T-helper 1 cell treated with Interleukin-12 subunit alpha and Interleukin-12 subunit beta and Interleukin-4 antibody, amounts not matched to agents 30 μg/mL and 1 μg/mL, for 36 hours (primary cell): Measurements from ENCODE around the gene TNC.

Experiments used
- H3K27ac Mint-ChIP-seq: one replicate; pipeline ENCODE4 v1.8.0; 2021; ENCODE audit warnings: mild to moderate bottlenecking, mixed read lengths
- H3K27me3 Mint-ChIP-seq: one replicate; pipeline ENCODE4 v1.8.0; 2021; ENCODE audit warnings: low read depth, mixed read lengths
- H3K36me3 Mint-ChIP-seq: one replicate; pipeline ENCODE4 v1.8.0; 2021; ENCODE audit warnings: low read depth, mixed read lengths
- H3K4me1 Mint-ChIP-seq: one replicate; pipeline ENCODE4 v1.8.0; 2021; ENCODE audit warnings: low read depth, mixed read lengths
- H3K4me3 Mint-ChIP-seq: one replicate; pipeline ENCODE4 v1.8.0; 2021; ENCODE audit warnings: mild to moderate bottlenecking, moderate library complexity, mixed read lengths
- H3K9me3 Mint-ChIP-seq: one replicate; pipeline ENCODE4 v1.8.0; 2021; ENCODE audit warnings: mixed read lengths

TNC gene

DNA sequence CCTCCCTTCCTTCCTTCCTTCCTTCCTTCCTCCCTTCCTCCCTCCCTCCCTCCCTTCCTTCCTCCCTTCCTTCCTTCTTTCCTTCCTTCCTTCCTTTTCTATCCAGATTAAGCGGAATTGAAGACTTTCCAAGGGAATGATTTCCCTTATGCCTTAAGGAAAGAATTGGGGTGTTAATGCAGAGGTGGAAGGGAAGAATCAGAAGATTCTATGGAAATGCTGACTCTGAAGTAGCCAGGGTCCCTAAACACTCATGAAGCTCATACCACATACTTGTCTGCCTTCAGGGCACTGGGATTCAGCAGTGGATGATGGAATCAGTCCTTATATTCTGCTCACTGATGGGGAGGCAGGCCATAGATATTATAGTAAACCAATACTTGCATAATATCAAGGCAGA, 48.2 kb downstream of the TNC start:
- Mint-ChIP-seq H3K36me3 (no peaks in the 10 kb centered on the region), H3K27ac (no peak overlapping the region), H3K27me3 (peaks cover 21% of the 10 kb centered on the region), H3K9me3 (no peaks in the 10 kb centered on the region), H3K4me3 (no peak overlapping the region), H3K4me1 (no peaks in the 10 kb centered on the region)

DNA sequence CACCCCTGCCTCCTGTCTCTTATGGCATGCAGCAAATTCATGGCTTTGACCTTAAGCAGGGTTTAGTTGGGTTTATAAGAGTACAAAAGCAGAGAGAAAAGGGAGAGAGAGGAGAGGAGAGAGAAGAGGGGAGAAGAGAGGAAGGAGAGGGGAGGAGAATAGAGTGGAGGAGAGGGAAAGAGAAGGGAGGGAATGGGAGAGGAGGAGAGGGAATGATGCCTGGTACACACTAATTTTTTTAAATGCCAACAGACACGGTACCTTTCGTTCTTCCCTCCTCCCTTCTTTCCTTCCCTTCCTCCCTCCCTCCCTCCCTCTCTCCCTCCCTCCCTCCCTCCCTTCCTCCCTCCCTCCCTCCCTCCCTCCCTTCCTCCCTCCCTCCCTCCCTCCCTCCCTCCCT, 48.7 kb downstream of the TNC start:
- Mint-ChIP-seq H3K27me3 (peaks cover 21% of the 10 kb centered on the region), H3K36me3 (no peaks in the 10 kb centered on the region), H3K9me3 (no peaks in the 10 kb centered on the region), H3K27ac (no peak overlapping the region), H3K4me3 (no peak overlapping the region), H3K4me1 (no peaks in the 10 kb centered on the region)

DNA sequence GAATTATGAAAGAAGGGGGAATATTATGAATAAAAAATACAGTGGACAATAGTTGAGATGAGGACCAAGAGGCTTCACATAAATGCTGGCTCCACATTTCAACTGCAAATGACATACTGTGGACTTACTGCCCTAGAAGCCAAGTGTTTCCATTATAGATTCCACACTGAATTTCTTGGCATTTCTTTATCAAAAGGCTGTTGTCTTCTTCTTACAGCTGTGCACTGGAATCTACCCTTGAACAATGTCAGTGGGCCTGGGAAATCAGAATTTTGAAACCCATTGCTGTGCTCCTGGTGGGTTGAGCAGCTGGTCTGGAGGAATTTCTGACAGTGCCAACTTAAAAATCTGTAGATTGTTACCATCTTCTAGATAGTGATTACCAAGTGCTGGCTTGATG, 49.9 kb downstream of the TNC start:
- H3K27me3 Mint-ChIP-seq, result peaks cover 21% of the 10 kb centered on the region
- H3K36me3 Mint-ChIP-seq, result no peaks in the 10 kb centered on the region
- H3K27ac Mint-ChIP-seq, result no peak overlapping the region
- H3K9me3 Mint-ChIP-seq, result no peaks in the 10 kb centered on the region
- no peaks in the 10 kb centered on the region for H3K4me1 Mint-ChIP-seq
- no peak overlapping the region for H3K4me3 Mint-ChIP-seq

DNA sequence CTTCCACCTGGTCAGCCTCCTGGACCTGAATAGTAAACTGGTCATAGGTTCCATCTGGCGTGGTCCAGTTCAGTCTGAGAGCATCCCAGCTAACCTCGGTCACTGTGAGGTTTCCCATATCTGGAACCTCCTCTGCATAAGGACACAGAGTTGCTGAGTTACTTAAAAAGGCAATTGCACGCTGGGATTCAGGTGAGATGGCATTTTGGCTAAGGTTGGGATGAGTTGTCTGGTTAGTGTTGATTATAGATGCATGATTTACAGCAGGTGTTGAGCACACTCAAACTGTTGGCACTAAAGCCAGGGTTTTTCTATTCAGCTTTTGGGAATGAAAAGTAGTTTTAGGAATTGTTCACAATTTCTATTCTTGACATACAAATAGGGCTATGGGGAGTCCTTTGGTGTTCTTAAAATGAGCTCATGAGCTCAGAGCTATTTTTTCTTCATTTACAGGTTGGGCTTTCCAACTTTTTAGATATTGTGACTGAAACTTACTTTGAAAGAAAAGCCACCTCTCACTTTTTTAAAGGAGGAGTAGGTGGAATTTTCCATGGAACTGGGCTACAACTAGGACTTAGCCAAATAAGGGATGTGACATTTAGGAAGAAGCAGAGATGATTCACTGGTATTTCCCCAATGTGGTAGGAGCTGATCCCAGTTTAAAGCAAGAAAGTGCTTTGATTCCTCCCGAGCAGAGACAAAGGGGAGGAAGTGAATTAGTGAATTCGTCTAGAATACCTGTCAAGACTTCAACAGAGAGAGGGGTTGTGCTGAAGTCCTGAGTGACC, 54.7 kb downstream of the TNC start:
- H3K4me1 Mint-ChIP-seq, result no peaks in the 10 kb centered on the region
- no peaks in the 10 kb centered on the region for H3K9me3 Mint-ChIP-seq
- no peak overlapping the region for H3K27ac Mint-ChIP-seq
- H3K27me3 Mint-ChIP-seq, result peaks cover 22% of the 10 kb centered on the region
- no peaks in the 10 kb centered on the region for H3K36me3 Mint-ChIP-seq
- H3K4me3 Mint-ChIP-seq, result no peak overlapping the region

DNA sequence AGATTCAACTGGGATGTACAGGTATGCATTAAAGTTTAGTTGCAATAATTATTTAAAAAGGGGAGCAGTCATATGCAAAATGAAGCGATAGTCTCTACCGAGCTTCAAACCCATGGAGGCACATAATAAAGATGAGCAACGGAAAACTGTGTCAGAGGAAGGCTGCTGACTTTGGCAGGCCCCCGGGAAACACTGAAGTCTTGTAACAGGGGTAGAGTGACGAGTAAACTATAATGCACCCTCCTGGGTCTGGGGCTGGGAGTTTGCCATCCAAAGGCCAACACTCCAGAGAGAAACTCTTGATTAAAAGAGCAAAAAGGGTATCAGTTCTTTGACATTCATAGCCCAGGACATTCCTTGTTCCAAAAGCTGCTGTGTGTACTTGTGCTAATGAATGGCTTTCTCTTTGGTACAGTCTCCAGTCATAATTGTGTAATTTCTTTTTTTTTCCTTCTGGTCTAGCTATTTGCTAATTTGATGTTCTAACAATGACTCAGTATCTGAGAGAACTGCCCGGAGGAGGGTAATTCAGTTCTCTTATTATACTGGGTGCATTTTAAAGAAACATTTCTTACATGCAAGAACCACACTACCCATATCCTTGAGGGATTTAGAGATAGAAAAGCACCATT, 59.2 kb downstream of the TNC start:
- Mint-ChIP-seq H3K36me3 (no peaks in the 10 kb centered on the region), H3K4me3 (no peak overlapping the region), H3K27ac (no peak overlapping the region), H3K4me1 (no peaks in the 10 kb centered on the region), H3K9me3 (no peaks in the 10 kb centered on the region), H3K27me3 (peaks cover 40% of the 10 kb centered on the region)

DNA sequence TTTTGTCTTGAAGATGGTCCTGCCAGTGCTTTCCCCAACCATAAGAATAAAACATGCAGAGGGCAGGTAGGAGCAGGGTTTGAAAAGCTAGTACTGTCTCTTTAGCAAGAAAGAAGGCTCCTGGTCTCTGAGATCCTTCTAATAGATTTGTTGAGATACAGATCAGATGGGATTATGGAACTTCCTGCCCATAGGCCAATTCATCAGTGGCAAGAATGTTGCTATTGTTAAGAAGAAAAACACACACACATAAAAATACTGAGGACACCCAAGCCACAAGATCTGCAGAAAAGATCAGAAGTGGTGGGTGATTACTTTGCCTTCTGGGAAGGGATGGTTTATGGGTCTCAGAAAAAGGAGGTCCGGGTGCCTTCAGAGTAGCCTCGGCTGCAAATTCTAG, 59.8 kb downstream of the TNC start:
- Mint-ChIP-seq H3K27ac (no peak overlapping the region), H3K4me1 (no peaks in the 10 kb centered on the region), H3K27me3 (peaks cover 41% of the 10 kb centered on the region), H3K36me3 (no peaks in the 10 kb centered on the region), H3K4me3 (no peak overlapping the region), H3K9me3 (no peaks in the 10 kb centered on the region)

DNA sequence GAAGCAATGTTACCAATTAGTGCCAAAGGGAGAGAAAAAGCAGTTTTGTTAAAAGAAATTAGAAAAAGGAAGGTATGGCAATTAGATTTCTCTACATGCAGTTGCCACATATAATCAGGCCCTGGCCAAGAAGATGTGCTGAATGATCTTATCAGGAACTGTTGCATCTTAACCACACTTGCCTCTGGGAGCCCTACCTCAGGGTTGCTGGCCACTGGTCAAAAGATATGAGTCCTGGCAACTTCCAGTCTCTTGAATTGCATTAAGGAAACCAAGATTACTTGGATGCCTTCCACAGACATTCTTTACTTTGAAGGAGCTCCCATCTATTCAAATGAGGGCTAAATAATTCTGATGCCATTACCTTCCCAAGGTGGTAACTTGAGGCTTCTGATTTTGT, 60.4 kb downstream of the TNC start:
- H3K9me3 Mint-ChIP-seq, result no peaks in the 10 kb centered on the region
- no peak overlapping the region for H3K4me3 Mint-ChIP-seq
- no peak overlapping the region for H3K27ac Mint-ChIP-seq
- peaks cover 47% of the 10 kb centered on the region for H3K27me3 Mint-ChIP-seq
- H3K4me1 Mint-ChIP-seq, result no peaks in the 10 kb centered on the region
- H3K36me3 Mint-ChIP-seq, result no peaks in the 10 kb centered on the region

DNA sequence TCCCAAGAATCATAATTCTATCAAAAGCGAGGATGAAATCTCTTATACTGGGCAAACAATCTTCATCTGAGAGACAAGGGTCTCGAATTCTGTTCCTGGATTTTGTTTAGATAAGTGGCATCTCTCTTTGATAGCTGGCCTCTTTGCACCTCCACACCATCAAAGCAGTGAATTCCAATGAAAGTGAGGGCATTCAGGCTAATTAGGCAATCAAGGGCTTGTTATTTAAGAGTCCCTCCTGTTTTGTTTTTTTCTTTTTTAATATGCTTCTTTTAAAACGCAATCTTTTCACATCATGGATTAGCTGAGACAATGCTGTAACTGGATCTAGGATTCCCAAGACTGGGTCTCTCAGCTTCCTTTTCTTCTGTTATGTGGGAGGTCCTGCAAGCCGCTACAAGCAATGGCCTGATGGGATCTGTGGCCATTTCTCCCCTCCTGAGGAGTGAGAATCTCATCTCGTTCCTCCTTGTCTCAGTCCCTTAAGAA, 67.9 kb downstream of the TNC start:
- no peak overlapping the region for H3K27ac Mint-ChIP-seq
- no peaks in the 10 kb centered on the region for H3K9me3 Mint-ChIP-seq
- no peaks in the 10 kb centered on the region for H3K36me3 Mint-ChIP-seq
- H3K27me3 Mint-ChIP-seq, result peaks cover 29% of the 10 kb centered on the region
- no peaks in the 10 kb centered on the region for H3K4me1 Mint-ChIP-seq
- H3K4me3 Mint-ChIP-seq, result no peak overlapping the region

DNA sequence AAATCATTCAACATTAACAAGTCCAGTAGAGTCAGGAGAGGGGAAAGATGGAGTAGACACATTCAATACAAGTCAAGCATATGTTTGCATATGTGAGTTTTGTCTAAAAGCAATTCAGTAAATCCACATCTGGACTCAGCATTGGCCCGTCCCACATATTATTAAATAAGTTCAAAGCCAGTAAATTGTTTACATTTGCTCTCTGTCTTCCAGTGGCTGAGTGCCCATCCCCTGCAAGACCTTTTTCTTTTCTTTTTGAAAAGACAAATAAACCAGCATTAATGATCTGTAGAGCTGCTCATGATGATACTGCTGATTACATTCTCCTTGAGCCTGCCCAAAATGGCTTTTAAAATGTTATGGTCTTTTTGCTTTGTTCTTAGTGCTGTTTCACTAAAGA, 71.1 kb downstream of the TNC start:
- Mint-ChIP-seq H3K27ac (no peak overlapping the region), H3K36me3 (no peaks in the 10 kb centered on the region), H3K27me3 (peaks cover 17% of the 10 kb centered on the region), H3K4me1 (peaks cover 3% of the 10 kb centered on the region), H3K4me3 (no peak overlapping the region), H3K9me3 (no peaks in the 10 kb centered on the region)

DNA sequence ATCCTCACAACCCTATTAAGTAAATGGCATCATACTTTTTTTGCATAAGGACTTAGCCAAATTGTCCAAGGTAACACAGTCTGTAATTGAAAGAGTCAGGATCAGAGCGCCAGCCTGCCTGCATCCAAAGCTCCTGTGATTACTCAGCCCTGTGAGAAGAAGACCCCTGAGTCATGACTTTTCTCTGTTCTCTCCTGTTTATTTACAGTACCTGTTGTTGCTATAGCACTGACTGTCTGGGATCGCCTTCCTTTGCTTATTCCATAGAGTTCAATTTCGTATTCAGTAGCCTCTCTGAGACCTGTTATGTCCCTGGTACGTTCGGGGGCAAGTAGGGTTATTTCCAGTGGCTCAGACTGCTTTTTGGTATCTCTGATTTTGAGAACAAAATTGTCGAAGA, 71.8 kb downstream of the TNC start:
- Mint-ChIP-seq H3K4me1 (peaks cover 3% of the 10 kb centered on the region), H3K9me3 (no peaks in the 10 kb centered on the region), H3K36me3 (no peaks in the 10 kb centered on the region), H3K27ac (no peak overlapping the region), H3K4me3 (no peak overlapping the region), H3K27me3 (peaks cover 15% of the 10 kb centered on the region)

DNA sequence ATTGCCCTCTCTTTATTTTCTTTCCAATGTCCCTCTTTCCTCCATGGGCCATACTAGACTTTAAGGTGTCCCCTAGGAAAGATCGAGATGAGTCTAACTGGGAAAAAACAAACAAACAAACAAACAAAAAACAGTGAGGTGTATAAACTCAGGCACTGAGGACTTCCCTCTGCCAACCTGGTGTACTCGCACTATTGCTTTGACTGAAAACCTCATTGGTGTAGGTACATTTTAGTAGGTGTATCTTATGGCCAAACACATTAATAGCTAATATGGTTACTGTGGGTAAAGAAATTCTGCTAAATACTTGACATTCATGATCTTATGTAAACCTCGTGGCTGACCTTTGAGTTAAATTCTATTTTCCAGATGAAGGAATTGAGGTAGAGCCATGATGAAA, 74.3 kb downstream of the TNC start:
- Mint-ChIP-seq H3K27me3 (peaks cover 7% of the 10 kb centered on the region), H3K4me3 (no peak overlapping the region), H3K9me3 (no peaks in the 10 kb centered on the region), H3K4me1 (peaks cover 3% of the 10 kb centered on the region), H3K36me3 (no peaks in the 10 kb centered on the region), H3K27ac (no peak overlapping the region)

DNA sequence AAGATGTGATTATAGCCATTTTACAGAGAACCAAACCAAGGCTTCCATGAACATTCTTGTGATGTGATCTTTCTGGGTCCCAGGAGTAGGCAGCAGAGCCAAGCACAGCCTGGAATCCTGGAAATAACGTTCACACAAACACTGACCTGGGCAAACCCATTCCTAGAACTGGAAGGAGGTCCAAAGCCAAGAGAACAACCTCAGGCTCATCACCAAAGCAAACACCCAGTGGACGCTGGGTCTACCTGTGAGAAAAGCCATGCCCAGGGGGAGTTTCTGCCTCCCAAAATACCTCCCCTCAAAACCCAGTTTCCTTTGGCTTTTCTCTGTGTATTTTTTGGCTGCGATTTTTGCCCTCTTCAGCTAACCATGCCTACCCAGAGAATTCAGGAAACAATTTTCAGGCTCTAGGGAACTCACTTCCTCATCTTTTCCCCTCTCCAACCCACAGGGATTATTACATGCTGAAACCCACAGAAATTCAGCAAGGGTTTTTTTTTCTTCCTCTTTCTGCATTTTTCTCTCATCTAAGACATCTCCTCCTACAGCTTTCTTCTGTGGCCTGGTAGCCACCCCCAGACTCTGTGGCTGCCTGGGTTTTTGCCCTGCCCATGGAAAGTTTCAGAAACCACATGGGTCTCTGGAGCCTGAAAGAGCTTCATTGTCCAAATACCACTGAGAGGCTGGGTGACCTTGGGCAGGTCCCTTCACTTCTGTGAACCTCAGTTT, 75.0 kb downstream of the TNC start:
- Mint-ChIP-seq H3K9me3 (no peaks in the 10 kb centered on the region), H3K36me3 (no peaks in the 10 kb centered on the region), H3K4me1 (peaks cover 4% of the 10 kb centered on the region), H3K4me3 (no peak overlapping the region), H3K27me3 (peaks cover 4% of the 10 kb centered on the region), H3K27ac (no peak overlapping the region)

DNA sequence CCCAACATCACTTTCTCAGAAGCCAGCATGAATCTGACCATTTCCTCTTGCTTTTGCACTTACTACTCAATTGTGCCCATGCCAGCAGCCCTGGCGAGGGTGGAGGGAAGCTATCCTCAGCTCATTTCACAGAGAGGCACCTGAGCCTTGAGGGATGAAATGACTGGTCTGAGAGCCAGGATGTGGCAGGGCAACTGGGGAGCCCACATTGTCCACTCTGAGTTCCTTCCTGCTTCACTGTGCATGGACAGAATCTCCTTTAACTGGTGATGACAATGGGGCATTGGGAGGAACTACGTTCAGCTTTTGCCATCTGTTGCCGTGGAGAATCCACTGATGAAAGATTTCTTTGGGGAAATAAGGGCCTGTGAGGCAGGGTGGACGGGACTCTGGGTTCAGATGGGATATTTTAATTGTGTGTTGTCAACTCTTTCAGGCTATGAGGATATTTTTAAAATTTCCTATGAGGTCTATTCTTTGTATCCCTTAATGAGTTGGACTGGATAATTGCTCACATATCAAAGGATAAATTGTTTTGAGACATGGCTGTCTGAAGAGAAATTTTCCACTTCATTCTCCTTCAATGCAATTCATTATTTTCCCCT, 78.3 kb downstream of the TNC start:
- Mint-ChIP-seq H3K36me3 (no peaks in the 10 kb centered on the region), H3K4me1 (peaks cover 16% of the 10 kb centered on the region), H3K27me3 (peaks cover 4% of the 10 kb centered on the region), H3K4me3 (no peak overlapping the region), H3K27ac (no peak overlapping the region), H3K9me3 (no peaks in the 10 kb centered on the region)

DNA sequence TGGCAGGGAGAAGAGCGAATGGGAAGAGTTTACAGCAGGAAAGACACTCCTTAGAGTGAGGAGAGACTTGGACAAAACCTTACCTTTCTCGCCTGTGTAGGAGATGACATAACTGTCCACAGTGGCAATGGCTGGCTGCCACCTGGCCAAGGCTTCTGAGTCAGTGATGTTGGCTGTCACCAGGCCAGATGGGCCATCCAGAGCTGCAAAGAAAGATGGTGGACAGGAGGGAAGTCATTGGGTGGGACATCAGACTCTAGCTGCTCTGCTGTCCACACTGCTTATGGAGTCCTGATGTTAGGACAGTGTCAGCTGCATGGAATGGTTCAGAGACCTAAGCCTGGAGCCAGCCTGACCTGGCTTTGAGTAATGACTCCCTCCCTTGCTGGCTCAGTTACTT, 79.8 kb downstream of the TNC start:
- no peak overlapping the region for H3K27ac Mint-ChIP-seq
- peaks cover 16% of the 10 kb centered on the region for H3K4me1 Mint-ChIP-seq
- no peaks in the 10 kb centered on the region for H3K27me3 Mint-ChIP-seq
- H3K36me3 Mint-ChIP-seq, result no peaks in the 10 kb centered on the region
- H3K4me3 Mint-ChIP-seq, result no peak overlapping the region
- no peaks in the 10 kb centered on the region for H3K9me3 Mint-ChIP-seq
